Measurements from ENCODE around the gene CCDC24. TPM values are rescaled to one million over a fixed set of nuclear protein-coding genes. Genes with fewer than 3 reads are reported as not detected.

The CCDC24 gene
- total and polyA plus RNA-seq, 9 of the 15 experiments (the other 6 are each of a cell fraction or from before 2014, with no cell fraction given), result 0.31 to 4.5 (median 1.5) TPM

DNA sequence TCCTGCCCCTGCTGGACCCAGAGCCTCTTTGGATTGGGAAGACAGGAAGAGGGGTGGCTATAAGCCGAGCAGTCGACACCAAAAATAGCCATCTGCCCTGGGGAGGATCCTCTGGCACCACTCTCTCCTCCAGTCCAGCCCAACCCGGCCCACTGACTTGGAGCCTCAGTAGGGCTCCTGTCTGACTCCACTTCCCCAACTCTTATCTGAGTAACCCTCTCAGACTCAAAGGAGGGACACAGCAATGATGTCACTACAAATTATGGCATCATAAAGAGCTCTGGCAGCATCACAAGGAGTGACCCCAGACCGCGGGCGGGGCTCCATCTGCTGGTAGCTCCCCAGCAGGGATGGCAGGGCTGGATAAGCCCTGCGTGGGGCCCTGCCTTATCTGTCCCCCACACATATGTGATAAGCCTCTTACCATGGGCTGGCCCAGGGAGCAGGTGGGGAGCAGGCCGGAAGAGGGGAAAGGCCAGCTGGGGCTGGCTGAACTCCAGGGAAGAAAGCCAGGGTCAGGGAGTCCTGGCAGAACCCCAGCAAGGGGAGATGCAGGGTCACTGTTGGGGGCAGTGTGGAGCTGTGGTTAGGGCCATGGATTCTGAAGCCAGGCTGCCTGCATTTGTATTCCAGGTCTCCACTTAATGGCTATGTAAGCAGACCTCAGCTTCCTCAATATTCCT, 44.5 kb downstream of the CCDC24 start (continued):
- TF ChIP-seq, protein P1, sequence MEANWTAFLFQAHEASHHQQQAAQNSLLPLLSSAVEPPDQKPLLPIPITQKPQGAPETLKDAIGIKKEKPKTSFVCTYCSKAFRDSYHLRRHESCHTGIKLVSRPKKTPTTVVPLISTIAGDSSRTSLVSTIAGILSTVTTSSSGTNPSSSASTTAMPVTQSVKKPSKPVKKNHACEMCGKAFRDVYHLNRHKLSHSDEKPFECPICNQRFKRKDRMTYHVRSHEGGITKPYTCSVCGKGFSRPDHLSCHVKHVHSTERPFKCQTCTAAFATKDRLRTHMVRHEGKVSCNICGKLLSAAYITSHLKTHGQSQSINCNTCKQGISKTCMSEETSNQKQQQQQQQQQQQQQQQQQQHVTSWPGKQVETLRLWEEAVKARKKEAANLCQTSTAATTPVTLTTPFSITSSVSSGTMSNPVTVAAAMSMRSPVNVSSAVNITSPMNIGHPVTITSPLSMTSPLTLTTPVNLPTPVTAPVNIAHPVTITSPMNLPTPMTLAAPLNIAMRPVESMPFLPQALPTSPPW (CRISPR knock-in tag; IDR thresholded peaks at IDR 0.05), result peak; percentile 99
- TF ChIP-seq ZNF133 (CRISPR knock-in tag; IDR thresholded peaks at IDR 0.05) (peak; percentile 71; the same call in 1 of the 2 replicates), FIP1L1 (IDR thresholded peaks at IDR 0.05; ENCODE audit: low read depth, low read length, poor library complexity, severe bottlenecking) (peak; percentile 53), FOXK1 (CRISPR knock-in tag; IDR thresholded peaks at IDR 0.05; ENCODE audit: borderline replicate concordance) (no peak), PPARD (CRISPR knock-in tag; IDR thresholded peaks at IDR 0.05) (no peak), ARHGAP35 (IDR thresholded peaks at IDR 0.05; ENCODE audit: partially characterized antibody) (no peak), PHTF2 (CRISPR knock-in tag; IDR thresholded peaks at IDR 0.05) (no peak), ZNF444 (CRISPR knock-in tag; IDR thresholded peaks at IDR 0.05) (peak; percentile 92), YBX1 (IDR thresholded peaks at IDR 0.05) (no peak), PCBP2 (IDR thresholded peaks at IDR 0.05; ENCODE audit: low read depth, low read length, poor library complexity, severe bottlenecking) (no peak), SLC30A9 (CRISPR knock-in tag; IDR thresholded peaks at IDR 0.05) (no peak), CBFB (CRISPR knock-in tag; IDR thresholded peaks at IDR 0.05) (peak; percentile 96), ZNF12 (CRISPR knock-in tag; IDR thresholded peaks at IDR 0.05) (no peak; the same call in 1 of the 2 replicates), MIER1 (IDR thresholded peaks at IDR 0.05; ENCODE audit: low read depth) (no peak; the same call in 1 of the 2 replicates)
- TF ChIP-seq, protein P2, sequence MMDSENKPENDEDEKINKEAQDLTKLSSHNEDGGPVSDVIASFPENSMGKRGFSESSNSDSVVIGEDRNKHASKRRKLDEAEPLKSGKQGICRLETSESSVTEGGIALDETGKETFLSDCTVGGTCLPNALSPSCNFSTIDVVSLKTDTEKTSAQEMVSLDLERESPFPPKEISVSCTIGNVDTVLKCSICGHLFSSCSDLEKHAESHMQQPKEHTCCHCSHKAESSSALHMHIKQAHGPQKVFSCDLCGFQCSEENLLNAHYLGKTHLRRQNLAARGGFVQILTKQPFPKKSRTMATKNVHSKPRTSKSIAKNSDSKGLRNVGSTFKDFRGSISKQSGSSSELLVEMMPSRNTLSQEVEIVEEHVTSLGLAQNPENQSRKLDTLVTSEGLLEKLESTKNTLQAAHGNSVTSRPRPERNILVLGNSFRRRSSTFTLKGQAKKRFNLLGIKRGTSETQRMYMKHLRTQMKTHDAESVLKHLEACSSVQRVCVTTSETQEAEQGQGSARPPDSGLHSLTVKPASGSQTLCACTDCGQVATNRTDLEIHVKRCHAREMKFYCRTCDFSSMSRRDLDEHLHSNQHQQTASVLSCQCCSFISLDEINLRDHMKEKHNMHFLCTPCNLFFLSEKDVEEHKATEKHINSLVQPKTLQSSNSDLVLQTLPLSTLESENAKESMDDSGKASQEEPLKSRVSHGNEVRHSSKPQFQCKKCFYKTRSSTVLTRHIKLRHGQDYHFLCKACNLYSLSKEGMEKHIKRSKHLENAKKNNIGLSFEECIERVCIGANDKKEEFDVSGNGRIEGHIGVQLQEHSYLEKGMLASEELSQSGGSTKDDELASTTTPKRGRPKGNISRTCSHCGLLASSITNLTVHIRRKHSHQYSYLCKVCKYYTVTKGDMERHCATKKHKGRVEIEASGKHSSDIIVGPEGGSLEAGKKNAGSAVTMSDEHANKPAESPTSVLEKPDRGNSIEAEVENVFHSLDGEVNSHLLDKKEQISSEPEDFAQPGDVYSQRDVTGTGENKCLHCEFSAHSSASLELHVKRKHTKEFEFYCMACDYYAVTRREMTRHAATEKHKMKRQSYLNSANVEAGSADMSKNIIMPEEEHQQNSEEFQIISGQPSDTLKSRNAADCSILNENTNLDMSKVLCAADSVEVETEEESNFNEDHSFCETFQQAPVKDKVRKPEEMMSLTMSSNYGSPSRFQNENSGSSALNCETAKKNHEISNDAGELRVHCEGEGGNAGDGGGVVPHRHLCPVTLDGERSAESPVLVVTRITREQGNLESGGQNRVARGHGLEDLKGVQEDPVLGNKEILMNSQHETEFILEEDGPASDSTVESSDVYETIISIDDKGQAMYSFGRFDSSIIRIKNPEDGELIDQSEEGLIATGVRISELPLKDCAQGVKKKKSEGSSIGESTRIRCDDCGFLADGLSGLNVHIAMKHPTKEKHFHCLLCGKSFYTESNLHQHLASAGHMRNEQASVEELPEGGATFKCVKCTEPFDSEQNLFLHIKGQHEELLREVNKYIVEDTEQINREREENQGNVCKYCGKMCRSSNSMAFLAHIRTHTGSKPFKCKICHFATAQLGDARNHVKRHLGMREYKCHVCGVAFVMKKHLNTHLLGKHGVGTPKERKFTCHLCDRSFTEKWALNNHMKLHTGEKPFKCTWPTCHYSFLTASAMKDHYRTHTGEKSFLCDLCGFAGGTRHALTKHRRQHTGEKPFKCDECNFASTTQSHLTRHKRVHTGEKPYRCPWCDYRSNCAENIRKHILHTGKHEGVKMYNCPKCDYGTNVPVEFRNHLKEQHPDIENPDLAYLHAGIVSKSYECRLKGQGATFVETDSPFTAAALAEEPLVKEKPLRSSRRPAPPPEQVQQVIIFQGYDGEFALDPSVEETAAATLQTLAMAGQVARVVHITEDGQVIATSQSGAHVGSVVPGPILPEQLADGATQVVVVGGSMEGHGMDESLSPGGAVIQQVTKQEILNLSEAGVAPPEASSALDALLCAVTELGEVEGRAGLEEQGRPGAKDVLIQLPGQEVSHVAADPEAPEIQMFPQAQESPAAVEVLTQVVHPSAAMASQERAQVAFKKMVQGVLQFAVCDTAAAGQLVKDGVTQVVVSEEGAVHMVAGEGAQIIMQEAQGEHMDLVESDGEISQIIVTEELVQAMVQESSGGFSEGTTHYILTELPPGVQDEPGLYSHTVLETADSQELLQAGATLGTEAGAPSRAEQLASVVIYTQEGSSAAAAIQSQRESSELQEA (IDR thresholded peaks at IDR 0.05; ENCODE audit: low read depth), result no peak
- TF ChIP-seq, protein P3, sequence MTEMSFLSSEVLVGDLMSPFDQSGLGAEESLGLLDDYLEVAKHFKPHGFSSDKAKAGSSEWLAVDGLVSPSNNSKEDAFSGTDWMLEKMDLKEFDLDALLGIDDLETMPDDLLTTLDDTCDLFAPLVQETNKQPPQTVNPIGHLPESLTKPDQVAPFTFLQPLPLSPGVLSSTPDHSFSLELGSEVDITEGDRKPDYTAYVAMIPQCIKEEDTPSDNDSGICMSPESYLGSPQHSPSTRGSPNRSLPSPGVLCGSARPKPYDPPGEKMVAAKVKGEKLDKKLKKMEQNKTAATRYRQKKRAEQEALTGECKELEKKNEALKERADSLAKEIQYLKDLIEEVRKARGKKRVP (CRISPR knock-in tag; IDR thresholded peaks at IDR 0.05), result peak; percentile 90
- TF ChIP-seq, protein P4, sequence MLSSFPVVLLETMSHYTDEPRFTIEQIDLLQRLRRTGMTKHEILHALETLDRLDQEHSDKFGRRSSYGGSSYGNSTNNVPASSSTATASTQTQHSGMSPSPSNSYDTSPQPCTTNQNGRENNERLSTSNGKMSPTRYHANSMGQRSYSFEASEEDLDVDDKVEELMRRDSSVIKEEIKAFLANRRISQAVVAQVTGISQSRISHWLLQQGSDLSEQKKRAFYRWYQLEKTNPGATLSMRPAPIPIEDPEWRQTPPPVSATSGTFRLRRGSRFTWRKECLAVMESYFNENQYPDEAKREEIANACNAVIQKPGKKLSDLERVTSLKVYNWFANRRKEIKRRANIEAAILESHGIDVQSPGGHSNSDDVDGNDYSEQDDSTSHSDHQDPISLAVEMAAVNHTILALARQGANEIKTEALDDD (IDR thresholded peaks at IDR 0.05), result peak; percentile 51; the same call in 1 of the 2 replicates
